HG03432 (cell line): ENCODE data around the gene UBE2G2.
A peak's percentile ranks its signal among the peaks of the same experiment; 100 is the strongest.

ENCODE experiments used
- ATAC-seq: cut with Tn5 transposase; IDR thresholded peaks from one replicate; pipeline ENCODE4 v1.9.1; 2021; ENCODE audit warnings: mild to moderate bottlenecking, moderate library complexity; ENCODE audit not compliant: unreplicated experiment

The UBE2G2 gene

DNA sequence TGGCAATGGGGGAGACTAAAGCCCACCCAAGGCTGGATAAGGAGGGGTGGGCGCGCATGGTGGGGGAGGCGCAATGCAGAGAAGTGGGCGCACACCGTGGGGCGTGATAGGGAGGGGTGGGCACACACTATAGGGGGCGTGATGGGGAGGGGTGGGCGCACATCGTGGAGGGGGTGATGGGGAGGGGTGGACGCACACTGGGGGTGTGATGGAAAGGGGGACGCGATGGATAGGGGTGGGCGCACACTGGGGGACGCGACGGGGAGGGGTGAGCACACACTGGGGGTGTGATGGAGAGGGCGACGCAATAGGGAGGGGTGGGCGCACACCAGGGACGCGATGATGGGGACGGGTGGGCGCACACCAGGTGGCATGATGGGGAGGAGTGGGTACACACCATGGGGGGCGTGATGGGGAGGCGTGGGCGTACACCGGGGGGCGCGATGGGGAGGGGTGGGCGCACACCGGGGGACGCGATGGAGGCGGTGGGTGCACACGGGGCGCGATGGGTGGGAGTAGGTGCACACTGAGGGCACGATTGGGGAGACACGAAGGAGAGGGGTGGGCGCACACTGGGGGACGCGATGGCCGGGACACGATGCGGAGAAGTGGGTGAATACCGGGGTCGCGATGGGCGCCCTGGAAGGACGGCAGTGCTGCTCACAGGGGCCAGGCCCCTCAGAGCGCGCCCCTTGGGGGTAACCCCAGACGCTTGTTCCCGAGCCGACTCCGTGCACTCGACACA is 15.3 kb upstream of the UBE2G2 start:
- ATAC-seq, result no peak

DNA sequence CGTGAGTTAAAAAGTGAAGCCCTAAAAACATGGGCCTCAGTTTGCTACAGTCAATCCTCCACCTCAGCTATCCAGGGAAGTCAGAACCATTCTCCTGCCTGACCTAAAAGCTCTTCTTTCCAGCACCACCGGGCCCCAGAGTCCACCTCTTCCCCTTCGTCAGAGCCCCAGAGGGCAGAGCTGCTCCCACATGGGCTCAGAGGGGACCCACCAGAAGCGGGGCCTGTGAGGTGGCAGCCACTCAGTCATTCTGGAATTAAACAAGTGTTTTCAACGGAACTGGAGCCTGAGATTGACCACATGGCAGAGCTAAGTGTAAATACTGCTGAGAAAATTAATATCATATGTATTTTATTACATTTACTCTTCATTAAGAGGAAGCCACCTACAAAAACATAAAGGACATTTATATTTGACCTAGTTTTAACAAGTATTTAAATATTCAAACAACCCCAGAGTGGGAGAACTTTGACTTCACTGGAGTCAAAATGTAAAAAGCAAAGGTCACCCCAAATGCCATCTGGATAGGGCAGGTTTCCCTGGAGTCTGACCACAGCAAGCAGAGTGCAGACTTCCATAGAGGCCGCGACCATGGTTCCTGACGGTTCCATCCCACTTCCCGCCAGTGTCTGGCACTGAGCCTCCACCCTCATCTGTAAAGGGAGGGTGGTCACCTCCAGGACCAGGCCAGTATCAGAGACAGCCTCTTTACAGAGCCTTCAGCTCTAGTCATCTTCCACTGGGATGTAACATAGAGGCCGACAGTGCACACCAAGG is 14.4 kb upstream of the UBE2G2 start:
- no peak for ATAC-seq

DNA sequence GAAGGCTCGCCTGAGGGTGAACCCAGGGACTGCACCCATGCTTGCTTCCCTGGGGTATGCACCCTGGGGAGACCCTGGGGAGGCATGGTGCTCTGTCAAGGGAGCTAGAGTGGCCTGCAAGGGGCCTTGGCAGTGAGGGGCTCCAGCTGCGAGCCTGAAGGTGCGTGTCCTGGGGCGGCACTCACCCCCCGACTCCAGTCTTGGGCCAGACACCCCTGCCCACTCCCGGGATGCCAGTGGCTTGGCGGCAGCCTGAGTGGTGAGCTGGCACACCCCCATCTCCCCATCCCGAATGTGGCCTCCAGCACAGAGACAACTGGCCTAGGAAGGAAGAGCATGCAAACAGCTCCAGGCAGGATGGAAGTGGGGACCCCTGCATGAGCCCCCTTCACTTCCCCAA is 13.6 kb upstream of the UBE2G2 start:
- ATAC-seq, result no peak

DNA sequence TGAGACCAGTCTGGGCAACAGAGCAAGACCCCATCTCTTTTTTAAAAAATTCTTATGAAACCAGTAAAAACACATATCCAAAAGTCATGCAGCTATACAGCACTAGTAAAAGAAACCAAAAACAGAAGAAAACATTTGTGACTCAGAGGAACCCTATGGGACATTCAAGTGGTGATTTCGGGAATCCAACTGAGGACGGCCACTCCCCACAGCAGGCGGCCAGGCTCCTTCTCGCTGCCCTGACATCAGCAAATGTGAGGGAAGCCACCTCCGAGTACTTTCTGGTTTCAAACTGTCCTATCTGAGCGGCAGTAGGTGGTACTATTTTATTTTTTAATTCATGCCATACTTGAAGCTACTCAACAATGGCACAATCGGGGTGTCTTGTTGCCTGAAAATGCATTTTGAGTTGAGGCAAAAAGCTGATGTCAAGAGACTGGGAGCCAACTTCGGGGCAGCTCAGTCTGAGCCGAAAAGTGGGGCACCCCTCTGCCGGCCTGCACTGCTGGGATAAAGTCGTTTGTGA is 12.9 kb upstream of the UBE2G2 start:
- no peak for ATAC-seq

DNA sequence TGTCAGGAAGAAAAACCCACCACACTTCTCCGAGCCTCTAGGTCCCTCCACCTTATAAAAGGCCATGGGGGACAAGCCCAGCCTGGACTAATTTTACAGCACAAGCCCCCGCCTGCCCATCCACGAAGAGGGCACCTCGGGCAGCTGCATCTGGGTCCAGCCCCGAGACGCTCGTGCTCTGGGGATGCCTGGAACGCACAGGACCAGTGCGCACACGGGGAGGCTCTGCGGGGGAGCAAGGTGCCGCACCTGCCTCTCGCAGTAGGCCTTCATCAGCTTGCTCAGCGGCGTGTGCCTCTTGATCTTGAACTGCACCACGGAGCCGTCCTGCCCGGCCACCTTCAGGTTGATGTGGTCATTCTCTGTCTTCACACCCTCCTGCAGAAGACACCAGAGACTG is 12.1 kb upstream of the UBE2G2 start:
- ATAC-seq, result no peak

DNA sequence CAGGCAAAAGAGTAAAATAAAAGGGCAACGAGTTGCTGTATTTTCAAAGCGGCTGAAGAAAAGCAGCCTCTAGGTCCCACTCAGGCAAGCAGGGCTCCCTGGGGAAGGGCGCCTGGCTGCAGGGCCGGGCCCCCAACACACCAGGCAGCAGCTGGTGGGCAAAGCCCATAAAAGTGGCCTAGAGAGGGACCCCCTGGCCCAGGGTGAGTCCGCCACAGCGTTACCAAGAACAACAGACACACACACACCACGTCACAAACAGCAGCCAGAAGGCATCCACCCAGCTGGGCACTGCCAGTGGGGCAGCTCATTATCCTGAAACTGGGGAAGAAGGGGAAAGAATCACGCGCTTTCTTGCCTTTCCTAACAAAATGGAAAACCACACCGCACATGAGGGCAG is 11.5 kb upstream of the UBE2G2 start:
- no peak for ATAC-seq

DNA sequence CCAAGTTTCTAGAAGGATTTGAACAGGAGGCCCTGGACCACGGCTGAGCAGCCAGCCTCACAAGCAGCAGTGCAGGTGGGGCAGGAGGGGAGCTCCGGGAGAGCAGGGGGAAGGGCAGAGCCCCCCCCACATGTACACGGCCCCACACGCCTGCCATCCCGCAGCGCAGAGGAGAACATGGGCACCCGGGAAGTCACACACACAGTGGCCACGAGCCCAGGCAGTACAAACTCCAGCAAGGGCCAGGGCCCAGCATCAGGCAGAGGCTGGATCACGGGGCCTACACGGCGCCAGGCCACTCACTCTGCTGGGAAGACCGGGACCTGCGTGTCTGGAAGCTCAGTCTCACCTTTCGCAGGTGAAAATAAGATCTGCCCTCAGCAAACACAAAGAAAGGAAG is 11.0 kb upstream of the UBE2G2 start:
- no peak for ATAC-seq

DNA sequence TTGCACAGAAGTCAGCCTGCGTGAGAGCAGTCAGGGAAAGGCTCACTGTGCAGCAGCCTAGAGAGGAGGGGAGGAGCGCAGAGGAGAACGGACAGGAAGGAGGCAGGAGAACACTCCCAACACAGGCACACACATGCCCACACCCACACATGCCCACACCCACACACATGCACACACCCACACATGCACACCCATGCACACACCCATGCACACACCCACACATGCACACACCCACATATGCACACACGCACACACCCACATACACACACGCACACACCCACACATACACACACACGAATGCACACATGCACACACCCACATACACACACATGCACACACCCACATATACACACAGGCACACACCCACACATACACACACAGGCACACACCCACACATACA is 9.2 kb upstream of the UBE2G2 start:
- ATAC-seq, result no peak

DNA sequence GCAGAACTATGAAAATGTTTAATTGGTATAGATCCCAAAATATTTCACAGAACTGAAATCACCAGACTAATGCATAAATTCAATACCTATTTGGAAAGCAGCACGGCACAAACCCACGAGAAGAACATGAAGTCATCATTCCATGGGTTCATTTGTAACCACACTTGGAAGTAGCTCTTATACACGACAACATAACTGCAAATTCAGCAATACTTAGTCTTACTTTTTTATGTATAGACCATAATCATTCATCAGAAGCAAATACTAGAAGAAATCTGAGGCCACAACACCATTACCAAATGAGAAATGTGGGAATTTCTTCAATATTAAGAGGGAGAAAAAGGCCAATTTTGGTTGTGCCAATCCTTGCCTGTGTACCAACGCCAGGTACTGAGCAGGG is 4.2 kb upstream of the UBE2G2 start:
- no peak for ATAC-seq

DNA sequence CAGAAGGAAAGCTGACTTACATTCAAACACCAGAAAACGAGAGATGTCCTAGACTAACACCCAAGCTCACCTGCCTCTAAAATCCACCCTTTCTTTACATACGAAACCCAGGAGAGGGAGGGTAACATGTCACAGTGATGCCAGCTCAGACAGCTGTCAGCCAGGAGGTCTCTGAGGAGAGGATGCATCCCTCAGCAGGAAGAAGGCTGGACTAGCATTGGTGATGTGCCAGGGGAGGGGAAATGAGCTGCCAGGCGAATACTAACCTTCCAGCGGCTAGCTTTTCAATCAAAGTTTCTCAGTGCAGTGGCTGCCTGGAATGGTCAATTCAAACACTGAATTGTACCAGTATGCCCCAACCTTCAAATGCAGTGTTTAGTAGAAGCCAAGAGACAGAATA is 3.6 kb upstream of the UBE2G2 start:
- ATAC-seq, result no peak

DNA sequence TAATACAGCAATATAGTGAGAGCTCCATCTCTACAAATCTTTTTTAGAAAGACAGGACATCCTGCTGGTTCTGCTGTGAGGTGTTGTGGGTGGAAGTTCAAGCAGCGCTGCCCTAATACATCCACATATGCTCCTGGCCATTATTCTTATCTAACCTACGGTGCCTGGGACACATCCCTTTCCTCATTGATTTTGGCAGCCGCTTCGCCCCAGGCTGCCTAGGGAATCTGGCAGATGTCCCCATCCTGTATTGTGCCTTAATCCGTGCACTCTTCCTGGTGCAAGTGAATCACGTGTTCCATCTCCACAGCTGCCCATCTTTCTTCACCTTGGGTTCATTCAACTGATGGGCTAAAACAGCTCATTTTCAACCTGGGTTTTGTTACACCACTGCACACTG is 3.1 kb upstream of the UBE2G2 start:
- ATAC-seq, result no peak

DNA sequence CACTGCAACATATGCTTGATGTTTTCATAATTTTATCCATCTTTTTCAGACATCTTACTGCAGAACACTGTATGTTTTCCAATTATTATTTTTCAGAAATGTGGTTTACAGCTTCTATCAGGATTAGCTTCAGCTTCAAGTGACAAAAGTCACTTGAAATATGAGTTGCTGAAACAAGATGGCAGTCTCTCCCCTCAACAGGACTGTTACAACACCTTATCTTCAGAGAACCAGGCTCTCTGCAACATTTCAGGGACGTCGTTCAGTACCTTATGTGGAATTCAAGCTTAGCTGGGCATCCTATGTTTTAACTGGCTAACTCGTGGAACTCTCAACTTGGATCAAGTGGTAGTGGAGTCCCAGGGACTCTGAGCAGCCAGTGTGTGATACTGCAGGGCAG is 2.0 kb upstream of the UBE2G2 start:
- ATAC-seq, result no peak

DNA sequence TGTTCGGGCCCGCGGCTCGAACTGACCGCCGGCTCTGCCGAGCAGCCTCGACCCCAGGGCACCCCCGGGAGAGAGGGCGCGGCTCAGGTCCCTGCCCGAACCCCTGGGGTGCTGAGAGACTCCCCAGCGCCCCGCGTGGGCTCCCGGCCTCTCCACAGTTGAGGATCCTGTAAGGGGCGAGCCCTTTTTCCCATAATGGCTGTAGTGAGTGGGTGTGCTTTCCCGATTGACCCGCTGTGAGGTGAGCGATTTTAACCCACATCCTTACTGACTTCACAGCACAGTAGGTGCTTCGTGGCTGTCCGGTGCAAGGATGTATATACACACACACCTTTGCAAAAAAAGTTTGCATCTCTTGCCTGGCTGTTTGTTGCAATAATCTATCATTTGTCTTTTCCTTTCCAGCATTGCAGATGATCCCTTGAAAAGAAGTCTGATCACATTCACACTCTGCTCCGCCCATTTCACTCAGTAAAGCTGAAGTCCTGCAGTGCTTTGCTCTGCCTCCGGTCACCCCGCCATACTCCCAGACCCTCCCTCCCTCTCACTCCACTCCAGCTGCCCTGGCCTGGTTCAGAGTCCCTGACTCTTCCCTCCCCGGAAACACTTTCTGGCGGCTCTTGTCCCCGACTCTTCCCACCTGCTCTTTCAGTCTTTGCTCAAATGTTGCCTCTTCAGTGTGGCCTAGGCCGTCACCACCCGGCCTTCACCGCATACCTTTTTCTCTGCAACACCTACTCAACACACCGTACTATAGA is 955 bp upstream of the UBE2G2 start:
- peak; percentile 21 for ATAC-seq

DNA sequence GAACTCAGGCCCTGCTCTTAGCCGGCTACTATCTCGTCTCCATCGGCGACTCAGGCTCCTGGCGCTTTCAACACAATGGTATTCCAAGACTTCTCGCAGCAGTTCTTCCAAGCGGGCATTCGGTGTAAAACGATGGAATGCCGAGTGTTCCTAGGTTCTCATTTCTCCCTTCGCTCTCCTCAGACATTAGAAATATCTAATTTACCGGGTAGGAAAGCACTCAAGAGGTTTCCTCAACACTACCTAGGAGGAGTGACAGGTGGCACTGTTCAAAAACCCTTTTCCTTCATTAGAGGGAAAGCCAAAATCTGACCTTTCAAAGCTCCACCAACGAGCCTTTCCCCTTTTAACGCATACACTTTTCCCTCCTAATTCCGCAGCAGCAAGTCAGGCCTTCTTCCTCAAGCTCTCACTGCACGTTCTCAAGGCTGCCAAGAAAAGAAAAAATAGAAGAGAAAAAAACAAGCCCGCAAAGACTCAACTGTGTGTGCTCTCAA is 601 bp downstream of the UBE2G2 start:
- peak; percentile 37 for ATAC-seq

DNA sequence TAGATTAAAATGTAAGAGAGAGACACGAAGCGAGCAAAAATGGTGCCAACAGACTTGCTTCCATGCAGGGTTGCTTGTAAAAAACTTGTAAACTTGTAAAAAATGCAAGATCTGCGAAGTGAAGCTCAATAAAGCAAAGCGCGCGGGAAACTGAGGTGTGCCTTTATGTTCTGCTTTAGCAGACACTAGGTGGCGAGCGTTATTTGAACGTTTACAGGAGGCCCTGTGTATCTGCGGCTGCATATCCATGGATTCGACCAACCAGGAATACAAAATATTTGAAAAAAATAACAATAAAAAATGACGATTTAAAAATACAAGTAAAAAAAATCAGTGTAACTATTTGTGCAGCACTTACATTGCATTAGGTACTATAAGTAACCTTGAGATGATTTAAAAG is 1.5 kb downstream of the UBE2G2 start:
- ATAC-seq, result no peak

DNA sequence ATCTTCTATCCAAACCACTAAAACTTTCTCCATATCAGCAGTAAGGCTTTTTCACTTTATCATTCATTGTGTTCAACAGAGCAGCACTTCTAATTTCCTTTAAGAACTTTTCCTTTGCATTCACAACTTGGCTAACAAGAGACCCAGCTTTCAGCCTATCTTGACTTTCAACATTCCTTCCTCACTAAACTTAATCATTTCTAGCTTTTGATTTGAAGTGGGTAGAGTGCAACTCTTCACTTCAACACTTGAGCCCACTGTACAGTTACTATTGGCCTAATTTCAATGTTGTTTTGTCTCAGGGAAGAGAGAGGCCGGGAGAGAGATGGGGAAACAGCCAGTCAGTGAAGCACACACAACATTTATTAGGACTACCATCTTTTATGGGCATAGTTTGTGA is 2.0 kb downstream of the UBE2G2 start:
- no peak for ATAC-seq

DNA sequence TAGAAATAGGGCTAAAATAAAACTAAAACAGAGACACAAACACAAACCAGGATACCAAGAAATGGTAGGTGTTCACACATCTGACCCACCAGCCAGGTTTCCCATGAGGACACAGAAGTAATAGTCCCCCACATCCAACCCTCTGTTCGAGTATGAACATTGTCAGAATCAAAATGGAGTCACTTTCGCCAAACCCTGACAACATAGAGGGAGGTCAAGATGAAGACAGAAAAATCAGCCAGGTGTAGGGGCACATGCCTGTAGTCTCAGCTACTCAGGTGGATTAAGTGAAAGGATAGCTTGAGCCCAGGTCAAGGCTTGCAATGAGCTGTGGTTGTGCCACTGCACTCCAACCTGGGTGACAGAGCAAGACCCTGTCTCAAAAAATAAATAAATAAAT is 3.8 kb downstream of the UBE2G2 start:
- ATAC-seq, result no peak

DNA sequence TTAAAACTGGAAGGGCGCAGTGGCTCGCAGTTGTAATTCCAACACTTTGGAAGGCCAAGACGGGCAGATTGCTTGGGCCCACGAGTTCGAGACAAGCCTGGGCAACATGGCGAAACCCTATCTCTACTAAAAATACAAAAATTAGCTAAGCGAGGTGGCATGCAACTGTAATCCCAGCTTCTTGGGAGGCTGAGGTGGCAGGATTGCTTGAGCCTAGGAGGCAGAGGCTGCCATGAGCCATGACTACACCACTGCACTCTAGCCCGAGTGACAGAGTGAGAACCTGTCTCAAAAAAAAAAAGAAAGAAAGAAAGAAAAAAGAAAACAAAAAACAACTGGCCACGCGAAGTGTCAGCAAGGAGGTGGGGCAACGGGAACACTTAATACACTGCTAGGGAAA is 6.3 kb downstream of the UBE2G2 start:
- ATAC-seq, result no peak

DNA sequence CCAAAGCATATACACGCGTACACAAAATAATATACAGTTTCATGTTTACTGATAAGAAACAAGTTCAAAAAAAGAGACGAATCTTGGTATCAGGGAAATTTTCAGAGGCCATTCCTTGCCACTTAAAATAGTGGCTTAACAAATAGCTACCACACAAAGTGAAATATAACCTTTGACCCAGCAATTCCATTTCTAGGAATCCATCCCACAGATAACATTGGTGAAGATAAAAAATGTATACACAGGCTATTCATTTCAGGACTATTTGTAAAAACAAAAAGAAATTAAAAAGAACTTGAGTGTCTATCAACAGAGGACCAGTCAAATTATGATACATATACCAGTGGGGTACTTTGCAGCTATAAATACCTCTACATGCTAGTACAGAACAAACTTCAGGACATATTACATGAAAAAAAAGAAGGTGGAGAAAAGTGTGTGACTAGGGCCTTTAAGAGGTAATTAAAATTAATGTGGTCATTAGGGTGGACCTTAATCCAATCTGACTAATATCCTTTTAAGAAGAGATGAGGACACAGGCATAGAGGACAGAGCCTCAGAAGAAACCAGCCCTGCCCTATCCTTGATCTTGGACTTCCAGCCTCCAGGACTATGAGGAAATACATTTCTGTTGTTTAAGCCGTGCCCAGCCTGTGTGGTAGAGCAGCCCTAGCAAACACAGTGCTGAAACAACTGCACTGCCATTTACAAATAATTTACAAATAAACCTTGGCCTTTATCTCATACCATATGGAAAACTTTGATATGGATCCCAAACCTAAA is 7.8 kb downstream of the UBE2G2 start:
- ATAC-seq, result no peak

DNA sequence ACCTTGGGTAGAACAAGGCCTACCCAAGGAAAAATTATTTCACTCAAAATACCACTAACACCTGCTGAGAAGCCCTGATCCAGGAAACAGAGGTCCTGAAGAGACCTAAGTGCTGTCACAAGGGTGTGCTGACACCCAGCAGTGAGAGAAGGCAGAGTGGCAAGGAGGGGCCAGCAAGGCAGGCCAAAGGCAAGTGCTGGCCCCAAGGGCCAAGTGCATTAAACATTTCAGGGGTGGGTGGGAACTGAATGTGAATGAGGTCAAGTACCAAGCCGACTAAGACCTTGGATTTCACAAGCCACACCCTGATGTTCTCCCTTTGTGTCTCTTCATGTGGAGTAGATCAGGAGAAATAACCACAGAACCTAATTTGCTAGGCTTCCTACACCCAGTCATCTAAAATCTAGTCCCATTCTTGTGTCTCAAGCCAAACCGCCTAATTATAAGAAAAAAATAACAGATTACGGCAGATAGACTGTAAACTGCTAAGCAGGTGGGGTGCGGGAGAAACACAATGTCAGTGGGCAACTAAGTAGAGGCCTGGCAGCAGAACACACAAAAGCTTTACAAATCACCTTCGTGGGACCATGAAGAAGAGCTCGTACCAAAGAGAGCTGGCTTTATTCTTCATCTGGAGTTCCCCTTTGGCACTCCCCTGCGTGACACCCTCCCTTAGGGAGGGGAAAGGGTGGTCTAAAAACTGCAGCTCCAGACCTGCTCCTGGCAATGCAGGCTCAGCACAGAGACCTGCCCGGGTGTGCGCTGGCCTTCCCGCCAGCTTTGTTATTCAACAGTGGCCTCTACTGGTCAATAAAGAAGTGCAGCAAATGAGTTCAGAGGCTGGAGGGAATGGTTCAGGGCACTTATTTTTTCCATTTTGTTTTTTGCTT is 8.7 kb downstream of the UBE2G2 start:
- ATAC-seq, result no peak
